K562 (cell line): ENCODE data around the gene KHDC1L.

Source experiments
- MEIS2 ChIP-seq: fragments of 450-650 bp; IDR thresholded peaks from 2 replicates; pipeline ENCODE4 v1.6.1; 2014; ENCODE audit warnings: mild to moderate bottlenecking; ENCODE audit not compliant: partially characterized antibody
- MTA1 ChIP-seq: fragments of 450-650 bp; IDR thresholded peaks from 2 replicates; pipeline ENCODE4 v1.6.1; 2017; ENCODE audit warnings: borderline replicate concordance
- MYNN ChIP-seq, 2 experiments: sonication (generic); formaldehyde crosslinking in 1 of 2; IDR thresholded peaks; 2 replicates each; pipeline versions ENCODE4 v1.5.0 to v1.6.1; 2016 to 2020; ENCODE audit warnings: antibody characterized with exemption in 1 of 2, missing genetic modification reagents in 1 of 2
- NR3C1 ChIP-seq: sonication (generic); formaldehyde crosslinking; IDR thresholded peaks from 2 replicates; pipeline ENCODE4 v1.8.1; 2022; ENCODE audit warnings: missing genetic modification reagents
- POLR2AphosphoS5 ChIP-seq: IDR thresholded peaks from 2 replicates; pipeline ENCODE4 v1.6.1; 2011; ENCODE audit warnings: mild to moderate bottlenecking, low read depth, low read length, moderate library complexity; ENCODE audit not compliant: control insufficient read depth, insufficient read depth
- SIN3B ChIP-seq: fragments of 450-650 bp; IDR thresholded peaks from 2 replicates; pipeline ENCODE4 v1.6.1; 2017; ENCODE audit warnings: low read depth, mild to moderate bottlenecking, moderate library complexity
- ZNF274 ChIP-seq: IDR thresholded peaks from 2 replicates; pipeline ENCODE4 v1.6.1; 2011; ENCODE audit warnings: low read depth, mild to moderate bottlenecking, low read length, moderate library complexity, borderline replicate concordance
- TF ChIP-seq, protein P1 (sequence below), 3 experiments: IDR thresholded peaks in 2 of 3; conservative IDR thresholded peaks in 1 of 3; 2 replicates each; pipeline ENCODE4 v1.5.1; 2011 to 2012; ENCODE audit warnings: low read length in 3 of 3, mild to moderate bottlenecking in 3 of 3, control low read depth in 2 of 3, improper control_type of control experiment in 1 of 3, inconsistent platforms in 1 of 3, low read depth in 1 of 3, mixed read lengths in 1 of 3, moderate library complexity in 1 of 3; ENCODE audit not compliant: insufficient read depth in 2 of 3
- TF ChIP-seq, protein P2 (sequence below): fragments of 250-450 bp; sonication (Bioruptor Pico); IDR thresholded peaks from 2 replicates; pipeline ENCODE4 v1.5.1; 2021; ENCODE audit warnings: mild to moderate bottlenecking

- TF ChIP-seq, protein P1, sequence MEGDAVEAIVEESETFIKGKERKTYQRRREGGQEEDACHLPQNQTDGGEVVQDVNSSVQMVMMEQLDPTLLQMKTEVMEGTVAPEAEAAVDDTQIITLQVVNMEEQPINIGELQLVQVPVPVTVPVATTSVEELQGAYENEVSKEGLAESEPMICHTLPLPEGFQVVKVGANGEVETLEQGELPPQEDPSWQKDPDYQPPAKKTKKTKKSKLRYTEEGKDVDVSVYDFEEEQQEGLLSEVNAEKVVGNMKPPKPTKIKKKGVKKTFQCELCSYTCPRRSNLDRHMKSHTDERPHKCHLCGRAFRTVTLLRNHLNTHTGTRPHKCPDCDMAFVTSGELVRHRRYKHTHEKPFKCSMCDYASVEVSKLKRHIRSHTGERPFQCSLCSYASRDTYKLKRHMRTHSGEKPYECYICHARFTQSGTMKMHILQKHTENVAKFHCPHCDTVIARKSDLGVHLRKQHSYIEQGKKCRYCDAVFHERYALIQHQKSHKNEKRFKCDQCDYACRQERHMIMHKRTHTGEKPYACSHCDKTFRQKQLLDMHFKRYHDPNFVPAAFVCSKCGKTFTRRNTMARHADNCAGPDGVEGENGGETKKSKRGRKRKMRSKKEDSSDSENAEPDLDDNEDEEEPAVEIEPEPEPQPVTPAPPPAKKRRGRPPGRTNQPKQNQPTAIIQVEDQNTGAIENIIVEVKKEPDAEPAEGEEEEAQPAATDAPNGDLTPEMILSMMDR (IDR thresholded peaks at IDR 0.05 in 2 of 3, conservative IDR thresholded peaks at IDR 0.05 in 1 of 3; ENCODE audit: insufficient read depth in 2 of 3, low read depth in 1 of 3, low read length in 3 of 3), result no peak
- TF ChIP-seq POLR2AphosphoS5, result no peak
- no peak for TF ChIP-seq MEIS2
- no peak for TF ChIP-seq MTA1
- no peak for TF ChIP-seq NR3C1 (CRISPR knock-in tag)
- no peak for TF ChIP-seq MYNN (IDR thresholded peaks at IDR 0.05)
- TF ChIP-seq MYNN (CRISPR knock-in tag; IDR thresholded peaks at IDR 0.05), result no peak
- no peak for TF ChIP-seq ZNF274
- TF ChIP-seq, protein P2, sequence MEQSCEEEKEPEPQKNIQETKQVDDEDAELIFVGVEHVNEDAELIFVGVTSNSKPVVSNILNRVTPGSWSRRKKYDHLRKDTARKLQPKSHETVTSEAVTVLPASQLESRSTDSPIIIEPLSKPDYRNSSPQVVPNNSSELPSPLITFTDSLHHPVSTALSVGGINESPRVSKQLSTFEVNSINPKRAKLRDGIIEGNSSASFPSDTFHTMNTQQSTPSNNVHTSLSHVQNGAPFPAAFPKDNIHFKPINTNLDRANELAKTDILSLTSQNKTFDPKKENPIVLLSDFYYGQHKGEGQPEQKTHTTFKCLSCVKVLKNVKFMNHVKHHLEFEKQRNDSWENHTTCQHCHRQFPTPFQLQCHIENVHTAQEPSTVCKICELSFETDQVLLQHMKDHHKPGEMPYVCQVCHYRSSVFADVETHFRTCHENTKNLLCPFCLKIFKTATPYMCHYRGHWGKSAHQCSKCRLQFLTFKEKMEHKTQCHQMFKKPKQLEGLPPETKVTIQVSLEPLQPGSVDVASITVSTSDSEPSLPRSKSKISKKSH (CRISPR knock-in tag), result no peak
- TF ChIP-seq SIN3B, result no peak
These were observed 9.4 kb upstream of the KHDC1L start for GRCh38 chr6:73234733-73235132.
